Osteoblast (primary cell): ENCODE measurements around the gene WASF2. TPM values are rescaled to one million over a fixed set of nuclear protein-coding genes. Genes with fewer than 3 reads are reported as not detected.

Experiments
- DNase-seq: peaks from one replicate; pipeline ENCODE4 v3.0.0; 2011; ENCODE audit warnings: low spot score, mixed read lengths; ENCODE audit not compliant: insufficient read length; ENCODE audit errors: missing footprints
- H2AFZ ChIP-seq: 2 replicates; pipeline ENCODE4 v1.6.0; 2011; ENCODE audit warnings: mild to moderate bottlenecking, low read length
- H3K27ac ChIP-seq: 2 replicates; pipeline ENCODE4 v1.5.1; 2011; ENCODE audit warnings: mild to moderate bottlenecking, low read depth, low read length, moderate library complexity
- H3K27me3 ChIP-seq: 2 replicates; pipeline ENCODE4 v1.6.0; 2012; ENCODE audit warnings: mild to moderate bottlenecking, control low read depth, inconsistent platforms, low read length, moderate library complexity; ENCODE audit not compliant: insufficient read depth
- H3K36me3 ChIP-seq: 2 replicates; pipeline ENCODE4 v1.5.1; 2011; ENCODE audit warnings: mild to moderate bottlenecking, low read length, control low read depth, moderate library complexity; ENCODE audit not compliant: insufficient read depth
- H3K4me1 ChIP-seq: 2 replicates; pipeline ENCODE4 v1.5.1; 2011; ENCODE audit warnings: mild to moderate bottlenecking, low read length, control low read depth, moderate library complexity; ENCODE audit not compliant: insufficient read depth
- H3K4me2 ChIP-seq: 2 replicates; pipeline ENCODE4 v1.6.0; 2011; ENCODE audit warnings: mild to moderate bottlenecking, low read length; ENCODE audit not compliant: insufficient read depth
- H3K4me3 ChIP-seq: fragments of 200-600 bp; sonication (generic); 3 replicates; pipeline ENCODE4 v1.5.1; 2012; ENCODE audit warnings: mild to moderate bottlenecking, low read length, inconsistent platforms; ENCODE audit not compliant: insufficient read depth
- H3K79me2 ChIP-seq: 2 replicates; pipeline ENCODE4 v1.6.0; 2012; ENCODE audit warnings: mild to moderate bottlenecking, low read length, control low read depth, inconsistent platforms; ENCODE audit not compliant: insufficient read depth
- H3K9me3 ChIP-seq: 2 replicates; pipeline ENCODE4 v1.5.1; 2011; ENCODE audit warnings: low read depth, low read length, control low read depth
- H4K20me1 ChIP-seq: 2 replicates; pipeline ENCODE4 v1.6.0; 2012; ENCODE audit warnings: mild to moderate bottlenecking, low read length, control low read depth; ENCODE audit not compliant: insufficient read depth
- total RNA-seq: library from RNA; depleted of rRNA; stranded (reverse); fragments of >200 nt; gene quantifications from 2 replicates; pipeline ENCODE4 v1.2.3, GENCODE V29; 2012
- TF ChIP-seq, protein P1 (sequence below): IDR thresholded peaks from 2 replicates; pipeline ENCODE4 v1.5.1; 2011; ENCODE audit warnings: mild to moderate bottlenecking, low read depth, low read length, moderate library complexity; ENCODE audit errors: extremely low read depth

The WASF2 gene
- total RNA-seq, 1 donor: 24.6 TPM

DNA sequence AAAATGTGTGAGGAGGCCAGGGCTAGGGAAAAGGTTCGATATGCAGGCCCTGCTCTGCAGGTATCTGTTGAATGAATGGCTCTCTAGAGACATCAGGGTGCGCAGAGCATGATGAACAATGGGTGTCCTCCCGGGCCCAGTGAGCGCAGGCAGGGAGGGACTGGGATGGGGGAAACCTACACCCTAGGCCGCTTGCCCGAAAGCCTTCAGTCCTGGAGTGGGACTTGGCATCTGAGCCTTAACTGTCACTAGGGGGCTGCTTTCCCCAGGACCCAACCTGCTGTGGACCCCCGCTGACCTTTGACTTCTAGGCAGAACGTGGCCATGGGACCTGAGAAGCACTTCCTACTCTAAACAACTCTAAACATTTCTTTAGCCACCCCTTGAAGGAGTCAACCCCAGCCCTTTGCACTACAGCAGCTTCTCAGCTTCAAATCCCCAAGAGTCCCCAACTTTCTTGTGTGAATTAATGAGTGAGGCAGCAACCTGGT, 122.8 kb downstream of the WASF2 start:
- peak overlapping the region; percentile 99 for H3K4me2 ChIP-seq
- H3K27ac ChIP-seq: no peak overlapping the region
- H3K4me1 ChIP-seq: peaks cover 11% of the 10 kb centered on the region
- no peak for DNase-seq
- H3K27me3 ChIP-seq: no peaks in the 10 kb centered on the region
- TF ChIP-seq, protein P1, sequence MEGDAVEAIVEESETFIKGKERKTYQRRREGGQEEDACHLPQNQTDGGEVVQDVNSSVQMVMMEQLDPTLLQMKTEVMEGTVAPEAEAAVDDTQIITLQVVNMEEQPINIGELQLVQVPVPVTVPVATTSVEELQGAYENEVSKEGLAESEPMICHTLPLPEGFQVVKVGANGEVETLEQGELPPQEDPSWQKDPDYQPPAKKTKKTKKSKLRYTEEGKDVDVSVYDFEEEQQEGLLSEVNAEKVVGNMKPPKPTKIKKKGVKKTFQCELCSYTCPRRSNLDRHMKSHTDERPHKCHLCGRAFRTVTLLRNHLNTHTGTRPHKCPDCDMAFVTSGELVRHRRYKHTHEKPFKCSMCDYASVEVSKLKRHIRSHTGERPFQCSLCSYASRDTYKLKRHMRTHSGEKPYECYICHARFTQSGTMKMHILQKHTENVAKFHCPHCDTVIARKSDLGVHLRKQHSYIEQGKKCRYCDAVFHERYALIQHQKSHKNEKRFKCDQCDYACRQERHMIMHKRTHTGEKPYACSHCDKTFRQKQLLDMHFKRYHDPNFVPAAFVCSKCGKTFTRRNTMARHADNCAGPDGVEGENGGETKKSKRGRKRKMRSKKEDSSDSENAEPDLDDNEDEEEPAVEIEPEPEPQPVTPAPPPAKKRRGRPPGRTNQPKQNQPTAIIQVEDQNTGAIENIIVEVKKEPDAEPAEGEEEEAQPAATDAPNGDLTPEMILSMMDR: no peak
- peaks cover 15% of the 10 kb centered on the region for H3K36me3 ChIP-seq
- H3K9me3 ChIP-seq: no peaks in the 10 kb centered on the region
- peaks cover 12% of the 10 kb centered on the region for H3K79me2 ChIP-seq
- peak overlapping the region; percentile 85 for H3K4me3 ChIP-seq
- H4K20me1 ChIP-seq: no peaks in the 10 kb centered on the region
- peak overlapping the region; percentile 84 for H2AFZ ChIP-seq

- peak; percentile 99 for DNase-seq
- peak within 1 kb of the TSS; percentile 76 for H3K27ac ChIP-seq
- peaks cover 22% of the 10 kb centered on the region for H3K36me3 ChIP-seq
- peak within 1 kb of the TSS; percentile 85 for H3K4me3 ChIP-seq
- H3K9me3 ChIP-seq: no peaks in the 10 kb centered on the region
- peaks cover 11% of the 10 kb centered on the region for H3K4me1 ChIP-seq
- H3K27me3 ChIP-seq: no peaks in the 10 kb centered on the region
- no peaks in the 10 kb centered on the region for H4K20me1 ChIP-seq
- peak within 1 kb of the TSS; percentile 84 for H2AFZ ChIP-seq
- H3K79me2 ChIP-seq: peaks cover 12% of the 10 kb centered on the region
- TF ChIP-seq, protein P1: peak; percentile 23
- H3K4me2 ChIP-seq: peak within 1 kb of the TSS; percentile 99
Measured at GRCh38 chr1:27366411-27367159, 123.4 kb downstream of the WASF2 start, which contains the start of gene MAP3K6. TSS of gene MAP3K6 (minus strand) at chr1:27366961. CDS start at chr1:27366597, 364 bp downstream.

- Histone ChIP-seq H3K9me3 (no peaks in the 10 kb centered on the region), H3K4me2 (peak overlapping the region; percentile 99), H3K79me2 (peaks cover 12% of the 10 kb centered on the region), H3K27ac (peak overlapping the region; percentile 76), H4K20me1 (no peaks in the 10 kb centered on the region), H3K4me3 (peak overlapping the region; percentile 85), H2AFZ (peak overlapping the region; percentile 65), H3K4me1 (peaks cover 11% of the 10 kb centered on the region), H3K27me3 (no peaks in the 10 kb centered on the region), H3K36me3 (peaks cover 27% of the 10 kb centered on the region)
- TF ChIP-seq, protein P1: no peak
- DNase-seq: peak; percentile 98
Measured at GRCh38 chr1:27366113-27366410, 123.9 kb downstream of the WASF2 start.

DNA sequence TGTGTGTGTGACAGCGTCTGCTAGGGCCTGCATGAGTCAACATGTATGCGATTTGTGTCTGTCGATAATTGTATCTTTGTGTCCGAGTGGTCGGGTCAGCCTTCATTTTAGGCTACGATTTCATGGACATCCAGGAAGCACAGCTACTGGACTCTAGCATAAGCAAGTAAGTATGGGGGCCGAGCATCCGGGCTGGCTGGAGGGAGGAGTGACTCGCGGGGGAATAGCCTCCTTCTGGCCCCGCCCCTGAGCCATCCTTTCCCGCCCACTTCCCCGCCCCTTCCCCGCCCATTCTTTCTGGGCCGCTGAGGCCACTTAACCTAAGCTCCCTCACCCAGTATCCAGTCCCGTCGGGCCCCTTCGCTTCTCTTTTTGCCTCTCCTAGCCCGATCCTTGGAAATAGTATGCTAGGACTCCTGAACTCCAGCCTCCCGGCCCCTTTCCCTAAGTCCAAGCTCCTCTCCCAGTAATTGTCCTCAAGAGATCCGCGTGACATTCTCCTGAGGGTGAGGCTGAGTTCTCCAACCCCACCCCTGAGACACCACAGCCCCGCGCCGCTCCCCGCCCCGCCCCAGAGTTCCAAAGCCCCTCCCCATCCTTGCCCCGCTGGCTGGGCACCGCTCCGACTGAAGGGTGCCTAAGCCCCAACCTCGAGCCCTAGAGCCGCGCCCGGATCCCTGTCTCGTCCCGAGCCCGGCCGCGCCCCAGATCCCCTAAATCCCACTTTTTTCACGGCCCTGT, 124.4 kb downstream of the WASF2 start:
- H4K20me1 ChIP-seq: no peaks in the 10 kb centered on the region
- DNase-seq: peak; percentile 100
- peaks cover 12% of the 10 kb centered on the region for H3K79me2 ChIP-seq
- peak overlapping the region; percentile 99 for H3K4me2 ChIP-seq
- H2AFZ ChIP-seq: peak overlapping the region; percentile 94
- H3K36me3 ChIP-seq: peaks cover 31% of the 10 kb centered on the region
- H3K4me1 ChIP-seq: peaks cover 11% of the 10 kb centered on the region
- H3K4me3 ChIP-seq: peak overlapping the region; percentile 85
- no peaks in the 10 kb centered on the region for H3K9me3 ChIP-seq
- TF ChIP-seq, protein P1: no peak
- H3K27me3 ChIP-seq: no peaks in the 10 kb centered on the region
- peak overlapping the region; percentile 76 for H3K27ac ChIP-seq
